NCI-H187 (cell line): Measurements from ENCODE around the gene ARAP3.

Experiments used
- DNase-seq, 2 experiments: peaks; one replicate each; lab custom pipeline; 2025; lab: John Stamatoyannopoulos, UW

The ARAP3 gene

GRCh38 chr5:141639357-141640050 lies 42.5 kb downstream of the ARAP3 start:
- DNase-seq: no peak

- DNase-seq: no peak
These were observed 43.3 kb downstream of the ARAP3 start for GRCh38 chr5:141638771-141639170.

GRCh38 chr5:141637767-141638419 lies 44.1 kb downstream of the ARAP3 start:
- DNase-seq: no peak

- no peak for DNase-seq
These were observed 44.8 kb downstream of the ARAP3 start for GRCh38 chr5:141637123-141637766.

GRCh38 chr5:141636413-141637122 lies 45.5 kb downstream of the ARAP3 start, which contains the start of the genes HDAC3 and RELL2:
Gene HDAC3 (minus strand): TSS chr5:141636849. CDS start chr5:141636790, 59 bp downstream.
Gene RELL2 (plus strand): TSS chr5:141636997. CDS start chr5:141638226, 1,229 bp downstream.
- DNase-seq: peak; percentile 80 to 82

GRCh38 chr5:141636106-141636412 lies 46.0 kb downstream of the ARAP3 start:
- DNase-seq: no peak

GRCh38 chr5:141635646-141636045 lies 46.4 kb downstream of the ARAP3 start:
- DNase-seq: no peak

GRCh38 chr5:141634720-141635119 lies 47.3 kb downstream of the ARAP3 start:
- DNase-seq: no peak

GRCh38 chr5:141633871-141634561 lies 48.0 kb downstream of the ARAP3 start:
- DNase-seq: no peak

- no peak for DNase-seq
These were observed 49.4 kb downstream of the ARAP3 start for GRCh38 chr5:141632650-141633049.

- DNase-seq: no peak
These were observed 51.4 kb downstream of the ARAP3 start for GRCh38 chr5:141630570-141631140.

- DNase-seq: no peak
These were observed 53.7 kb downstream of the ARAP3 start for GRCh38 chr5:141628175-141628788.

- no peak for DNase-seq
These were observed 58.4 kb downstream of the ARAP3 start for GRCh38 chr5:141623611-141624010.

GRCh38 chr5:141623186-141623585 lies 58.8 kb downstream of the ARAP3 start:
- DNase-seq: no peak

- DNase-seq: peak; percentile 79 to 92
These were observed 63.1 kb downstream of the ARAP3 start, which contains the start of gene DIAPH1 for GRCh38 chr5:141618804-141619554. Gene DIAPH1 (minus strand): TSS chr5:141619000. CDS start chr5:141618914, 86 bp downstream.

GRCh38 chr5:141618030-141618803 lies 63.8 kb downstream of the ARAP3 start:
- no peak for DNase-seq

GRCh38 chr5:141617682-141618029 lies 64.4 kb downstream of the ARAP3 start:
- no peak for DNase-seq

- no peak for DNase-seq
These were observed 64.9 kb downstream of the ARAP3 start for GRCh38 chr5:141617128-141617527.

- no peak for DNase-seq
These were observed 65.9 kb downstream of the ARAP3 start for GRCh38 chr5:141615991-141616720.
